Right renal cortex interstitium (tissue), 3 donors: ENCODE measurements around the gene SACM1L. TPM values are rescaled to one million over a fixed set of nuclear protein-coding genes. Genes with fewer than 3 reads are reported as not detected.
"Not testable (repeated sequence)": the region's sequence is repeated elsewhere in the genome, so short reads cannot be mapped to it uniquely, and the experiment has no call there.

Source experiments
- DNase-seq, 3 donors: peaks; one replicate each; pipeline ENCODE4 v3.0.0-alpha.2; 2013; ENCODE audit warnings: low read depth in 3 of 3, low spot score in 2 of 3
- polyA plus RNA-seq, 3 donors: library from polyadenylated mRNA; unstranded; fragments of 120-200 nt; gene quantifications; one replicate each; pipeline ENCODE4 v1.2.1, GENCODE V29; 2013; ENCODE audit not compliant: insufficient read length in 3 of 3

SACM1L gene
- polyA plus RNA-seq, 3 donors, result 58.6 to 61.4 (median 58.8) TPM

GRCh38 chr3:45737234-45737633 lies 48.0 kb downstream of the SACM1L start:
- no peak for DNase-seq

- DNase-seq, result no peak
Measured at GRCh38 chr3:45739991-45740390, 50.8 kb downstream of the SACM1L start.

DNA sequence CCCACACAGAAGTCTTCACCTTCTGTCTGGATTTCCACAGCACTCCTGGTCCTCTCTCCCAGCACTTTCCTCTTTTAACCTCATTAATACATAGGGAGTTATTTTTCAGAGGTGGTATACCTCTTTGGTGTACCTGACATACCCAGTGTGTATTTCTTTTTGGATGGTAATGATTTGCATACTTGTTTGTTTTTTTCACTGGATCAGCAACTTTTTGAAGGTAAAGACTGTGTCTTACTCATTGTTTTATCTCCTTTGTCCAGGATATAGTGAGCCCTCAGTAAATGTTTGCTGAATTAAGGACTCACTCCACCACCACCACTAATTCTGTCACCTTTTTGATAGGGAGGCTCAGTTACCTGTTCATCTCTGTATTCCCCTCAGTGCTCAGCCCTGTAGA lies 52.1 kb downstream of the SACM1L start:
- DNase-seq, result no peak

- DNase-seq, result no peak
Measured at GRCh38 chr3:45741742-45742460, 52.7 kb downstream of the SACM1L start.

DNA sequence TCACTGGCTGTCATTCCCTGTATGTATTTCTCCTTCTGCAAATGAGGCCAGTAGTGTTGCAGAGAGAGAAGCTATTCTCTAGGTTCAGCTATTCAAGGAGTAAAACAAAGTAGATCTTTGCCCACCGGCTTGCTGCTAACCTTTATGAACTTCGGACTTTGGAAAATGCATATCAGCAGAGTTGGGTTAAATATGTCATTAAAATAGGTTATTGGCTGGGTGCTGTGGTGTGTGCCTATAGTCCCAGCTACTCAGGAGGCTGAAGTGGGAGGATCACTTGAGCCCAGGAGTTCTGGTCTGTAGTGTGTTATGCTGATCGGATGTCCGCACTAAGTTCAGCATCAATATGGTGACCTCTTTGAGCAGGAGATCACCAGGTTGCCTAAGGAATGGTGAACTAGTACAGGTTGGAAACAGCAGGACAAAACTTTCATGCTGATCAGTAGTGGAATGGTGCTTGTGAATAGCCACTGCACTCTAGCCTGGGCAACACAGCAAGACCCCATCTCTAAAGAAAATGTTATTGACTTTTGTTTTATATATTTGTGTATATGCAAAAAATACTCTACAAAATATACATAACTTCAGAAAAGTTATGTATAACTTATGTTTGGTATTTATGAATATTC lies 53.4 kb downstream of the SACM1L start:
- DNase-seq, result no peak

GRCh38 chr3:45746165-45746776 lies 57.1 kb downstream of the SACM1L start:
- no peak for DNase-seq

- no peak for DNase-seq
Measured at GRCh38 chr3:45746777-45747622, 57.8 kb downstream of the SACM1L start.

DNA sequence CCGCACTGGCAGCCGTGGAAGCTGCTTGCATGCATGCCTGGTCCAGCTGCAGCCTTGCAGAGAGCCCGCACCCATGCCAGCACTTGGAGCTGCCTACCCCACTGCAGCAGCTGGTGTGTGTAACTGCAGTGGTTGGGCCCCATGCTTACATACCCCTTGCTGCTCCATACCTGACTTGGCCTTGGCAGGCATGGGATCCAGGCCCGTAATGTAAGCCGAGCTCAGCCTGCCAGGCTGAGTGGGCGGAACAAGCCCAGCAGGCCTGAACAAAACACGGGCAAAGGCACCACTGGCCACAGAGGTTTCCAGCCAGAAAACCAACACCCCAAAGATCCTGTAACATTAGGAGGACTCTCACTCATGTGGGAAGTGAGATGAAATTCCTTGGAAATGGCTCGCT lies 58.9 kb downstream of the SACM1L start:
- no peak for DNase-seq

DNA sequence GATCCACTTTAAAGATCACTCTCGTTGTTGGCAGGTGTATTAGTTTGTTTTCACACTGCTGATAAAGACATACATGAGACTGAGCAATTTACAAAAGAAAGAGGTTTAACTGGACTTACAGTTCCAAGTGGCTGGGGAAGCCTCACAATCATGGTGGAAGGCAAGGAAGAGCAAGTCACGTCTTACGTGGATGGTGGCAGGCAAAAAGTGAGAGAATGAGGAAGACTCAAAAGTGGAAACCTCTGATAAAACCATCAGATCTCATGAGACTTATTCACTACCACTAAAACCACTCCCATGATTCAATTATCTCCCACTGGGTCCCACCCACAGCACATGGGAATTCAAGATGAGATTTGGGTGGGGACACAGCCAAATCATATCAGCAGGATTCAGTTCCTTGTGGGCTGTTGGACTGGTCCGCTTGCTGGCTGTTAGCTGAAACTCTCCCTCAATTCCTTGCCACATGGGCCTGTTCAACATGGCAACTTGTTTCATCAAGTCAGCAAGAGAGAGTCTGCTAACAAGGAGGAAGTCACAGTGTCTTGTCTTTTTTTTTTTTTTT lies 59.9 kb downstream of the SACM1L start:
- DNase-seq, result not testable (repeated sequence)

DNA sequence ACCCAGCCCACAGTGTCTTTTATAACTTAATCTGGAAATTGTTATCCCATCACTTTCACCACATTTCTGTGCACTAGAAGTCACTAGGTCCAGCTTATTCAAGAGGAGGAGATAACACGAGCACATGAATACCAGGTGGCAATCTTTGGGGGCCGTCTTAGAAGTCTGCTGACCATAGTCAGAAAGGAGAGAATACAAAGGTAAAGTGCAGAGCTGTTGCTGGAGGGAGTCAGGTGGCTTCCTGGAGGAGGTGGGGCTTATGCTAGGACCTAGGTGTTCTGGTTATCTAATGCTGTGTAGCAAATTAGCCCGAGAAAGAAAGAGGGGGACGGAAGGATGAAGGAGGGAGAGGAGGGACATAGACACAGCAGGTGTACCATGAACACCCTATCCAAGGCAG lies 60.7 kb downstream of the SACM1L start:
- no peak for DNase-seq

GRCh38 chr3:45751537-45752242 lies 62.5 kb downstream of the SACM1L start:
- DNase-seq, result no peak

DNA sequence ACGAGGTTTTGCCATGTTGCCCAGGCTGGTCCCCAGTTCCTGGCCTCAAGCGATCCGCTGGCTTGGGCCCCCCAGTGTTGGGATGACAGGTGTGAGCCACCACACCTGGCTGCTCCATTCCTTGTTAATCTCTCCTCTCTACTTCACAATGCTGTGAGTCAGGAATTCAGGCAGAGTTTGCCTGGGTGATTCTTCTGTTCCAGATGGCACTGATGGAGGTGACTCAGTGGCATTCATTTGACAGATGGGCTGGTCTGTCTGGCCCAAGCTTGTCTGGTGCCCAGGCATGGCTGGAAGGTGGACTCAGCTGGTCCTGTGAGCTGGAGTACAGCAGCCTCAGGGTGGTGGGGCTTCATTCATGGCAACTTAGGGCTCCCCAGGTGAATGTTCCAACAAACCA lies 63.9 kb downstream of the SACM1L start:
- no peak for DNase-seq

- DNase-seq, result no peak
Measured at GRCh38 chr3:45754461-45754860, 65.3 kb downstream of the SACM1L start.

DNA sequence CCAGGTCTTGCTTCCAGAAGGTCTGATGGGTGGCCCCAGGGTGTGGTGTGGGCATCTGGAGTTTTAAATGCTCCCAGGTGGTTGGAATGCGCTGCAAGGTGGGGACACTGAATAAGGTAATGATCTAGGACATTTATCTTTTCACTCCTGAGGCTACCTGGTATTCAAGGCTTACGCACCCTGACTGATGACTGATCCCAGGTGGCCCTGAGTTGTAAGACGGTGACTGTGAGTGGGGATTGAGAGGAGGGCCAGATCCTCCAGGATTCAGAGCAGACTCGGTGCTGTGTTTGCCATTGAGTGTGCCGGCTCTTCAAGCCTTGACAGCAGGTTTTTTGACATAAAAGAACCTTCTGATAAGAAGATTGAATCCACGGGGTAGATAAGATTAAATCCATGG lies 66.9 kb downstream of the SACM1L start:
- no peak for DNase-seq

GRCh38 chr3:45757141-45757540 lies 67.9 kb downstream of the SACM1L start:
- DNase-seq, result not testable (repeated sequence)

DNA sequence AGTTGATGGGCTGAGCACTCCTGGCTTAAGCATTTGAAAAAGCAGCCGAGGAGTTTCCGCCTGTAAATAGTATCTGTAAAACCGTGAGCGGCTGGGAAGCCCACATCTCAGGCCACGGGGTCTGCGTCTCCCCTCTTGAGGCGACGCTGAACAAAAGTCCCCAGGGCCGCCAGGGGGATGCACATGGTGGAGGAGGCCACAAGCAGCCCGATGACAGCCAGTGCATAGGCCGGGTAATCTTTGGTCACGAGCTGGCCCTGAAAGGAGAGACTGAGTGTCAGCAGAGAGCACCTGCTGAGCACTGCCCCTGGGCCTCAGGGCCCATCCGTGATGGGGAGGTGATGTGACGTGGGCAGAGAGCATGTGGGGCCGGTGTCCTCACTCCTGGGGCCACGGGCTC lies 69.7 kb downstream of the SACM1L start:
- no peak for DNase-seq

GRCh38 chr3:45759851-45760250 lies 70.7 kb downstream of the SACM1L start:
- no peak for DNase-seq

GRCh38 chr3:45760878-45761711 lies 71.9 kb downstream of the SACM1L start:
- peak in 1 of 3 donors; percentile 12 for DNase-seq

- no peak for DNase-seq
Measured at GRCh38 chr3:45761831-45762230, 72.6 kb downstream of the SACM1L start.
